Panc1 (cell line): ENCODE data around the gene UCP2. TPM values are rescaled to one million over a fixed set of nuclear protein-coding genes. Genes with fewer than 3 reads are reported as not detected.

Source experiments
- ATAC-seq: fragments of 200-7000 bp; cut with Tn5 transposase; 2 replicates; pipeline ENCODE4 v1.9.1; 2020; ENCODE audit warnings: mild to moderate bottlenecking, moderate library complexity
- BruUV-seq: library from RNA; stranded (reverse); fragments of 400-500 nt; replicated peaks from 2 replicates; lab custom pipeline; 2021; lab: Mats Ljungman, UMichigan
- CTCF ChIA-PET: fragments of 300-600 bp; sonication (Branson Sonifier 250); formaldehyde crosslinking; loops from one replicate; lab custom pipeline; 2022; ENCODE audit warnings: antibody characterized with exemption; lab: Charles Lee
- POLR2A ChIA-PET: fragments of 300-600 bp; sonication (Branson Sonifier 250); formaldehyde crosslinking; loops from one replicate; lab custom pipeline; 2022; ENCODE audit warnings: antibody characterized with exemption; lab: Charles Lee
- DNase-seq: peaks from one replicate; pipeline ENCODE4 v3.0.0-alpha.2; 2010; ENCODE audit warnings: low read depth, low spot score
- H3K27ac ChIP-seq: 2 replicates; pipeline ENCODE4 v1.5.1; 2011; ENCODE audit warnings: mild to moderate bottlenecking, low read length, inconsistent platforms
- H3K27me3 ChIP-seq: fragments of 200-500 bp; sonication (Bioruptor generic); 2 replicates; pipeline ENCODE4 v1.6.0; 2014; ENCODE audit warnings: low read length, inconsistent platforms; ENCODE audit not compliant: control insufficient read depth, insufficient read depth
- H3K36me3 ChIP-seq: fragments of 200-500 bp; sonication (Bioruptor generic); 2 replicates; pipeline ENCODE4 v1.5.1; 2014; ENCODE audit warnings: inconsistent platforms, mild to moderate bottlenecking, low read length, moderate library complexity; ENCODE audit not compliant: control insufficient read depth, insufficient read depth
- H3K4me1 ChIP-seq: 2 replicates; pipeline ENCODE4 v1.5.1; 2011; ENCODE audit warnings: inconsistent platforms, mild to moderate bottlenecking, low read length, moderate library complexity; ENCODE audit not compliant: control insufficient read depth, insufficient read depth
- H3K4me3 ChIP-seq, 2 experiments: 2 replicates each; pipeline ENCODE4 v1.5.1; 2011 to 2012; ENCODE audit warnings: low read depth in 2 of 2, low read length in 2 of 2, mild to moderate bottlenecking in 2 of 2, inconsistent platforms in 1 of 2, moderate library complexity in 1 of 2
- H3K9me3 ChIP-seq: fragments of 200-500 bp; sonication (Bioruptor generic); 2 replicates; pipeline ENCODE4 v1.5.1; 2014; ENCODE audit warnings: low read depth, mild to moderate bottlenecking, inconsistent platforms, low read length, moderate library complexity; ENCODE audit not compliant: control insufficient read depth, insufficient read depth
- POLR2AphosphoS5 ChIP-seq: IDR thresholded peaks from 2 replicates; pipeline ENCODE4 v1.6.1; 2012; ENCODE audit warnings: mild to moderate bottlenecking, low read depth, low read length, moderate library complexity
- SIN3A ChIP-seq: IDR thresholded peaks from 2 replicates; pipeline ENCODE4 v1.6.1; 2012; ENCODE audit warnings: low read depth, mild to moderate bottlenecking, low read length, moderate library complexity, borderline replicate concordance; ENCODE audit not compliant: insufficient read depth
- TCF7L2 ChIP-seq: IDR thresholded peaks from 2 replicates; pipeline ENCODE4 v1.6.1; 2011; ENCODE audit warnings: mild to moderate bottlenecking, low read depth, low read length, inconsistent platforms
- in situ Hi-C: cut with HindIII; loops from 2 replicates; pipeline ENCODE4 v1.10.0; 2016; ENCODE audit warnings: low sequenced_read_pairs, low pct_unique_long_range_greater_than_20kb
- intact Hi-C: fragments of 100-400 bp; cut with micrococcal nuclease; formaldehyde crosslinking; loops from one replicate; pipeline ENCODE4 v1.10.0; 2022; ENCODE audit not compliant: unreplicated experiment
- total RNA-seq: library from RNA; stranded (reverse); gene quantifications from one replicate; pipeline ENCODE4 v1.2.1, GENCODE V29; 2021; ENCODE audit not compliant: unreplicated experiment
- TF ChIP-seq, protein P1 (sequence below), 2 experiments: IDR thresholded peaks; 2 replicates each; pipeline ENCODE4 v1.6.1; 2011 to 2012; ENCODE audit warnings: low read depth in 2 of 2, control low read depth in 1 of 2, low read length in 1 of 2, mild to moderate bottlenecking in 1 of 2, moderate library complexity in 1 of 2; ENCODE audit not compliant: insufficient read depth in 1 of 2
- TF ChIP-seq, protein P2 (sequence below): fragments of 450-650 bp; IDR thresholded peaks from 2 replicates; pipeline ENCODE4 v1.5.1; 2017; ENCODE audit warnings: mild to moderate bottlenecking

Gene UCP2
- total RNA-seq, 1 experiment from 2014 or later = 68.8 TPM

DNA sequence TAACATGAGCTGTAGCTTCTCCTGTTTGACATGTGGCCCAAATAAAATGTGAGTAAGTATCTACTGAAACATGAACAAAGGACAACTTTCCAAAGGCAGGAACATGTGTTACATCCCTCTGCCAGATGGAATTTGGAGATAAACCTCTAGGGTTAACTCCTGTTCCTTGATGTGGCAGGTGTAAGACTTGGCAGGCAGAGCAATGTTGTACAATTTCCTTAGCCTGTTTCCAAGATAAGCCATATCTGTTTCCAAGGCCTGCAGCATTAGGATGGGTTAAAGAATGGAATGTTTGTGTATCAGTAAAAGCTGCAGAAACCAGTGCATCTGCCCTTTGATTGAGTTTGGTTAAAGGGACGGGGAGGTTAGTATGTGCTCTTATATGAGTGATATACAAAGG is 40.6 kb downstream of the UCP2 start:
- Histone ChIP-seq H3K36me3 (no peaks in the 10 kb centered on the region), H3K27me3 (no peaks in the 10 kb centered on the region), H3K27ac (no peak overlapping the region), H3K4me3 (no peak overlapping the region), H3K4me1 (no peaks in the 10 kb centered on the region), H3K9me3 (0 out of 2 replicates have a peak, but pooled peaks cover 15% of the 10 kb centered on the region)
- ChIA-PET CTCF (no interaction called here), POLR2A (no interaction called here)
- TF ChIP-seq, protein P1, sequence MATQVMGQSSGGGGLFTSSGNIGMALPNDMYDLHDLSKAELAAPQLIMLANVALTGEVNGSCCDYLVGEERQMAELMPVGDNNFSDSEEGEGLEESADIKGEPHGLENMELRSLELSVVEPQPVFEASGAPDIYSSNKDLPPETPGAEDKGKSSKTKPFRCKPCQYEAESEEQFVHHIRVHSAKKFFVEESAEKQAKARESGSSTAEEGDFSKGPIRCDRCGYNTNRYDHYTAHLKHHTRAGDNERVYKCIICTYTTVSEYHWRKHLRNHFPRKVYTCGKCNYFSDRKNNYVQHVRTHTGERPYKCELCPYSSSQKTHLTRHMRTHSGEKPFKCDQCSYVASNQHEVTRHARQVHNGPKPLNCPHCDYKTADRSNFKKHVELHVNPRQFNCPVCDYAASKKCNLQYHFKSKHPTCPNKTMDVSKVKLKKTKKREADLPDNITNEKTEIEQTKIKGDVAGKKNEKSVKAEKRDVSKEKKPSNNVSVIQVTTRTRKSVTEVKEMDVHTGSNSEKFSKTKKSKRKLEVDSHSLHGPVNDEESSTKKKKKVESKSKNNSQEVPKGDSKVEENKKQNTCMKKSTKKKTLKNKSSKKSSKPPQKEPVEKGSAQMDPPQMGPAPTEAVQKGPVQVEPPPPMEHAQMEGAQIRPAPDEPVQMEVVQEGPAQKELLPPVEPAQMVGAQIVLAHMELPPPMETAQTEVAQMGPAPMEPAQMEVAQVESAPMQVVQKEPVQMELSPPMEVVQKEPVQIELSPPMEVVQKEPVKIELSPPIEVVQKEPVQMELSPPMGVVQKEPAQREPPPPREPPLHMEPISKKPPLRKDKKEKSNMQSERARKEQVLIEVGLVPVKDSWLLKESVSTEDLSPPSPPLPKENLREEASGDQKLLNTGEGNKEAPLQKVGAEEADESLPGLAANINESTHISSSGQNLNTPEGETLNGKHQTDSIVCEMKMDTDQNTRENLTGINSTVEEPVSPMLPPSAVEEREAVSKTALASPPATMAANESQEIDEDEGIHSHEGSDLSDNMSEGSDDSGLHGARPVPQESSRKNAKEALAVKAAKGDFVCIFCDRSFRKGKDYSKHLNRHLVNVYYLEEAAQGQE (IDR thresholded peaks at IDR 0.05; ENCODE audit: insufficient read depth in 1 of 2, low read depth in 2 of 2, low read length in 1 of 2) = no peak
- TF ChIP-seq SIN3A (no peak), TCF7L2 (no peak), POLR2AphosphoS5 (no peak)
- TF ChIP-seq, protein P2, sequence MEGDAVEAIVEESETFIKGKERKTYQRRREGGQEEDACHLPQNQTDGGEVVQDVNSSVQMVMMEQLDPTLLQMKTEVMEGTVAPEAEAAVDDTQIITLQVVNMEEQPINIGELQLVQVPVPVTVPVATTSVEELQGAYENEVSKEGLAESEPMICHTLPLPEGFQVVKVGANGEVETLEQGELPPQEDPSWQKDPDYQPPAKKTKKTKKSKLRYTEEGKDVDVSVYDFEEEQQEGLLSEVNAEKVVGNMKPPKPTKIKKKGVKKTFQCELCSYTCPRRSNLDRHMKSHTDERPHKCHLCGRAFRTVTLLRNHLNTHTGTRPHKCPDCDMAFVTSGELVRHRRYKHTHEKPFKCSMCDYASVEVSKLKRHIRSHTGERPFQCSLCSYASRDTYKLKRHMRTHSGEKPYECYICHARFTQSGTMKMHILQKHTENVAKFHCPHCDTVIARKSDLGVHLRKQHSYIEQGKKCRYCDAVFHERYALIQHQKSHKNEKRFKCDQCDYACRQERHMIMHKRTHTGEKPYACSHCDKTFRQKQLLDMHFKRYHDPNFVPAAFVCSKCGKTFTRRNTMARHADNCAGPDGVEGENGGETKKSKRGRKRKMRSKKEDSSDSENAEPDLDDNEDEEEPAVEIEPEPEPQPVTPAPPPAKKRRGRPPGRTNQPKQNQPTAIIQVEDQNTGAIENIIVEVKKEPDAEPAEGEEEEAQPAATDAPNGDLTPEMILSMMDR = no peak
- DNase-seq (no peak), ATAC-seq (no peak)
- intact Hi-C loops = no loop called here
- no TSS peak for BruUV-seq
- in situ Hi-C loops = no loop called here

- no TSS peak for BruUV-seq
- Histone ChIP-seq H3K27ac (no peak overlapping the region), H3K4me3 (no peak overlapping the region), H3K27me3 (no peaks in the 10 kb centered on the region), H3K9me3 (0 out of 2 replicates have a peak, but pooled peaks cover 15% of the 10 kb centered on the region), H3K4me1 (no peaks in the 10 kb centered on the region), H3K36me3 (no peaks in the 10 kb centered on the region)
- ATAC-seq = no peak
- intact Hi-C loops (no loop called here), in situ Hi-C loops (no loop called here)
- ChIA-PET CTCF (no interaction called here), POLR2A (no interaction called here)
- no peak for DNase-seq
- TF ChIP-seq POLR2AphosphoS5 = no peak
- TF ChIP-seq, protein P1 (IDR thresholded peaks at IDR 0.05; ENCODE audit: insufficient read depth in 1 of 2, low read depth in 2 of 2, low read length in 1 of 2) = no peak
- no peak for TF ChIP-seq SIN3A
- TF ChIP-seq, protein P2 = no peak
- TF ChIP-seq TCF7L2 = no peak
Observed at GRCh38 chr11:73940801-73941570, 41.7 kb downstream of the UCP2 start.
